NCI-H2196 (cell line): Measurements from ENCODE around the gene MINK1.
A peak's percentile ranks its signal among the peaks of the same experiment; 100 is the strongest.

Experiments
- DNase-seq: peaks from one replicate; lab custom pipeline; 2025; ENCODE audit not compliant: unreplicated experiment; lab: John Stamatoyannopoulos, UW

MINK1 gene

GRCh38 chr17:4833178-4833940 lies at the start of gene MINK1:
TSS of gene MINK1 (plus strand) at chr17:4833340. CDS start at chr17:4833584, 244 bp downstream.
- peak; percentile 87 for DNase-seq

GRCh38 chr17:4785311-4786105 lies 47.6 kb upstream of the MINK1 start:
- DNase-seq, result peak; percentile 0

DNA sequence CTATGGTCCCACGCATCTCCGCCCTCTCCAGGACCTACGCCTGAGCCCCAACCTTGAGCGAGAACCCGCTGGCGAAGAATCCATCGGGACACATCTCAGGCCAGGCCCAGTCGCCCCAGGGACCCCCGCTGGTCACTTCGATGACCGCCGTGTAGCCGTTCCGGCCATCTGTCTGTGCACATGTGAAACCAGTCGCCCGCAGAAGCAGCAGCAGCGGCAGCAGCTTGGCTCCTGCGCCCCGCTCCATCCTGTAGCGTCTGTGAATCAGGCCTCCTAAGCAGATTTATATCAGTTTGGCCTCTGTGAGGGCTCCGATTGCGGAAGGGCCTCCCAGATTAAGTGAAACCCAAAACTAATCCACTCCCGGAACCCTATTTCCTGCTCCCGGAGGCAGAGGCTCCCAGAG lies 47.0 kb upstream of the MINK1 start, which contains the start of gene VMO1:
Gene VMO1, minus strand, starts transcription at position 259 of the 406 bp plus-strand sequence. Its CDS starts 12 bp downstream, at position 247.
- DNase-seq, result no peak

DNA sequence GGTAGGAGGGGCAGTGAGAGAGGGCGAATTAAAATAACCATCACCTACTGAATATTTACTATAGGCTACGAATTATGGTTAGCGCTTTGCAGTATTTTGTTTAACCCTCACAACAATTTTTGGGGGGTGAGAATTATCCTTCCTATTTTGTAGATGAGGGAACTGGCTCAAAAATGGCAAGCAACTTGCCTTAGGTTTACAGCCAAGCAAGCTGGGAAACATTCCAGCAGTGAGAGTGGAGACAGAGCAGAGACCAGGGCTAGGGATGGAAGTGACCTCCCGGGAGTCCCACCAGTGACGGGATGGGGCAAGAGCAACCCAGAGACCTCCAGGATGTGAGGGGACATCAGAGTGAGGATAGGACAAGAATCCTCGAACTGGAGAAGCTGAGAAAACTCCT lies 46.6 kb upstream of the MINK1 start:
- no peak for DNase-seq

DNA sequence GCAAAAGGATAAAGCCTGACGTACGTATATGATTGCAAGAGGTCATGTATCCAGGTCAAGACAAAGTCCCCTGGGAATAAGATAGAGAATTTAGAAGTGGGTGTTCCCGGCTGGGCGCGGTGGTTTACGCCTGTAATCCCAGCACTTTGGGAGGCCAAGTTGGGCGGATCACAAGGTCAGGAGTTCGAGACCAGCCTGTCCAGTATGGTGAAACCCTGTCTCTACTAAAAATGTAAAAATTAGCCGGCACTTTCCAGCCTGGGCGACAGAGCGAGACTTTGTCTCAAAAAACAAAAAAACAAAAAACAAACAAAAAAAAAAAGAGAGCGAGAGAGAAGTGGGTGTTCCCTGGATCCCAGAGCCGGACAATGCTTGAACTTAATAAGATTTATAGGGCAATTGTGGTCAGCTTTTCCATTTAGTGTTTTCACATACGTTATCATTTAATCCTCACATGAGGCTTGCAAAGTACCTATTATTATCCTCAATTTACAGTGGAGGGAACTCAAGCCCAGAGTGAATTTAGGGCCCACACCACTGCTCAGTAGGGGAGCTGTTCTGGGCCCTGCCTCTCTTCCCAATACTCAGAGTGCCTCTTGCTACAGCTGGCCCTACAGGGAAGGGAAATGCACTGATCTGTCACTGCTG lies 44.9 kb upstream of the MINK1 start:
- no peak for DNase-seq

GRCh38 chr17:4788807-4789700 lies 44.1 kb upstream of the MINK1 start, which contains the start of gene GLTPD2:
TSS of gene GLTPD2 (plus strand) at chr17:4788964. CDS start at chr17:4789012, 48 bp downstream.
- DNase-seq, result no peak

DNA sequence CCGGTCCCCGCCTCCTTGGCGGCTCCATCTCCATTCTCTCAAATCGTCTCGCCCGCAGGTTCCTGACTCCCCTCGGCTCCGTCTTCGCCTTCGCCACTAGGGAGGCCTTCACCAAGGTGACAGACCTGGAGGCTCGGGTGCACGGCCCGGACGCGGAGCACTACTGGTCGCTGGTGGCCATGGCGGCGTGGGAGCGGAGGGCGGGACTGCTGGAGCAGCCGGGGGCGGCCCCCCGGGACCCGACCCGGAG lies 43.5 kb upstream of the MINK1 start:
- no peak for DNase-seq

- peak; percentile 73 for DNase-seq
Observed at GRCh38 chr17:4789951-4790704, 43.0 kb upstream of the MINK1 start.

DNA sequence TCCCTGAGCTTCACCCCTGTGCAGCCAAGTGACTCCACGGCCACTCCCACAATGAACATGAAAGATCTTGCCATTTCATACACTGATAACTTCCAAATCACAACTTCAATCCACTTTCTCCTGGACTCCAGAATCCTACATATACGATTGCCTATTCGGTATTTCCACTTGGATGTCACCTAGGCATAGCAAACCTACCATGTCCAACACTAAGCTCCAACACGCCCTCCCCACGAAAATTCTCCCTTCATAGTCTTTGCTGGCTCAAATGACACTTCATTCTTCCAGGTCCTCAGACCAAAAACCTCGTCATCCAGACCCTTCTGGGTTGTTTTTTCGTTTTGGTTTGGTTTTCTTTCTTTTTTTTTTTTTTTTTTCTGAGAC lies 42.4 kb upstream of the MINK1 start:
- no peak for DNase-seq

DNA sequence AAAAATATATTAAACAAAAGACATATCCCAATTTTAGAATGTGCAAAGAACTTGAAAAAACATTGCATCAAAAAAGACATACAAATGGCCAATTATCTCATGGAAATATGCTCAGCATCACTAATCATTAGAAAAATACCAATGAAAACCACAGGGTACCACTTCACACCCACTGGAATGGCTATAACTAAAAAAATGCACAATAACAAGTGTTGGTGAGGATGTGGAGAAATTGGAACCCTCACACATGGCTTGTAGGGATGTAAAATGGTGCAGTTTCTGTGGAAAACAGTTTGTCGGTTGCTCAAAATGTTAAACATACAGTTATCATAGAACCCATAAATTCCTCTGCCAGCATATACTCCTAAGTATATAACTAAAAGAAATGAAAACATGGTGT lies 38.0 kb upstream of the MINK1 start:
- no peak for DNase-seq

GRCh38 chr17:4796552-4796920 lies 36.6 kb upstream of the MINK1 start:
- peak; percentile 6 for DNase-seq

- DNase-seq, result peak; percentile 39
Observed at GRCh38 chr17:4800462-4801196, 32.5 kb upstream of the MINK1 start.

DNA sequence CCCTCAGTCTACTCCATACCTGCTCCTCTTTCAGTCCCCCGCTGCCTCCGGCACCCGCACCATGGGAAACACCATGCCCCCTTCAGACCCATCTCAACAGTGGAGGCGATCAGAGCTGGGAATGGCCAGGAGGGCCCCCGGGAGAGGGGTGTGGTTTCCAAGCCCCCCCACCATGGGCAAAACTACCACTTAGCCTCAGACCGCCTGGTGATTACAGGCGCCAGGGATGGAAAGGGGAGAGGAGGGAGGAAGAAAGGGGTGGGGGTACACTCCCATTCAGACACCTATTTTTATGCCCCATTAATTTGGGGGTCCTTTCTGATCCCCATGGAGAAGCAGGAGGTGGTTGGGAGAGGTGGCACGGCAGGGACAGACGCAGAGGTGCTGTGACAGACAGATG lies 30.9 kb upstream of the MINK1 start, which contains the start of gene C17orf114:
Gene C17orf114, minus strand, starts transcription at position 101 of the 400 bp plus-strand sequence.
- no peak for DNase-seq

DNA sequence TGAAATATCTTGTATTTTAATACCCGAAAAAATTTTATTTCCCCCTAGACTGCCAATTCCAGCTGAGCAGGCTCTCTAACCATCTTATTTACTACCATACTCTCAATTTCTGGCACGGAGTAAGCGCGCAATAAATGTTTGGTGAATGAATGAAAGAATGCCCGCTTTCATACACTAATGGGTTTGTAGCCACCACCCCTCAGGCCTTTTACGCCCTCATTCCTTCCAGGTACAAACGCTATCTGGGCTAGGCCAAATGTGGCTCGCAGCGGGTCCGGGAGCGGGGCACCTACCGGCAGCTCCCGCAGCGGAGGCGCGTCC lies 26.7 kb upstream of the MINK1 start:
- DNase-seq, result no peak

DNA sequence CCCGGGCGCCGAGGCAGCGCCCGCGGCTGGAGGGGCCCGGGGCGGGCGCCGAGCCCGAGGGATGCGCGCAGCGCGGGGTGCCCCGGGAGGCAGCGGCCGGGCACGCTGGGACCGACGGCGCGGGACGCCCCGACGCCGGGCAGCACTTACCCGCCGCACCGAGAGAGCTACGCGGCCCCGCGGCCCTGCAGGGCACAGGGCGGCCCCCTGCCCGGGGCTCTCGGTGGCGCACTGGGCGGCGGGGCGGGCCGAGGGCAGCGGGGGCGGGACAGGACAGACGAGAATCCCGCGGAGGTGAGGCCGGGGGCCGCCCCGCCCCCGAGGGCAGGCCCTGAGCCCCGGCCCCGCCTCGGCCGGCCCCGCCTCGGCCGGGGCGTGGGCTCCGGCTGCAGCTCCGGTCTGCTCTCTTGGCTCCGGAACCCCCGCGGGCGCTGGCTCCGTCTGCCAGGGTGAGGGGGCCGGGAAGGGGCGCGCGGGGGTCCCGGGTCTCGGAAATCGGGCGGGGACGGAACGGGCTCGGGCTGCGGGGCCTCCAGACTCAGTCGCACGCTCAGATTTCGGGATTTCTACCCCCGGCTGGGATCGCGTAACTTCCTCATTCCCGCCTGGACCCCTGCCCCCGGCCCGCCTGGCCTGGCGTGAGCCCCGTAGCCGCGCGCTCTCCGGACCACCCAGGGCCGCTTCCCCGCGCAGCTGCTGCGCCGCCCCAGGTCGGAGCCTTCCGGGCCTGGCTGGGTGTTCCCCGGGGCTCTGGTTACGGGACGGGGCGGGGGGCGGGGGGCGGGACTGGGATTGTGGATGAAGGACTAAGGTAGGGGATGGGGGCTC lies 26.1 kb upstream of the MINK1 start, which contains the start of gene PLD2:
Gene PLD2, plus strand, starts transcription at position 376 of the 828 bp plus-strand sequence. CDS start 621 bp downstream, outside the sequence.
- peak; percentile 73 for DNase-seq

DNA sequence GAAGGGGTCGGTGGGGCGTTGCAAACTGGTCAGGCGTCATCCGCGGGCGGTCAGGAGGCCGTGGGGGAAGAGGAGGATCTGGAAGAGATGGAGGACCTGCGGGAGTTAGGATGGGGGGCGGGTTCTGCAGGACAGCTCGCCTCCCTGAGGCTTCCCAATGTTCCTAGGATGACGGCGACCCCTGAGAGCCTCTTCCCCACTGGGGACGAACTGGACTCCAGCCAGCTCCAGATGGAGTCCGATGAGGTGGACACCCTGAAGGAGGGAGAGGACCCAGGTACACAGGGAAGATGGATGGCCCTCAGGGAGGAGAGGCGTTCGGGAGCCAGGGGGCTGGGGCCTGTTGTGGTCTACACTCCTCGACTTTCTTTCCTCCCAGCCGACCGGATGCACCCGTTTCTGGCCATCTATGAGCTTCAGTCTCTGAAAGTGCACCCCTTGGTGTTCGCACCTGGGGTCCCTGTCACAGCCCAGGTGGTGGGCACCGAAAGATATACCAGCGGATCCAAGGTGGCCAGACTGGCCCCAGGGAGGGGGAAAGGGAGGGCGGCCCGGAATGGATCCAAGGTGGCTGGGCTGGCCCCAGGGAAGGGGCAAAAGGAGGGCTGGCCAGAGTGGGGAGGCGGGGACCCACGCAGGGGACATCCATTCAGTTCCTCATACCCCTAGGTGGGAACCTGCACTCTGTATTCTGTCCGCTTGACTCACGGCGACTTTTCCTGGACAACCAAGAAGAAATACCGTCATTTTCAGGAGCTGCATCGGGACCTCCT lies 25.3 kb upstream of the MINK1 start:
- DNase-seq, result no peak

GRCh38 chr17:4808378-4808767 lies 24.8 kb upstream of the MINK1 start:
- peak; percentile 3 for DNase-seq
